NCI-H774 (cell line): ENCODE data around the gene MITD1.
A peak's percentile ranks its signal among the peaks of the same experiment; 100 is the strongest.
"Not testable (repeated sequence)": the region's sequence is repeated elsewhere in the genome, so short reads cannot be mapped to it uniquely, and the experiment has no call there.

Experiments
- DNase-seq: peaks from one replicate; lab custom pipeline; 2025; lab: John Stamatoyannopoulos, UW

MITD1 gene

DNA sequence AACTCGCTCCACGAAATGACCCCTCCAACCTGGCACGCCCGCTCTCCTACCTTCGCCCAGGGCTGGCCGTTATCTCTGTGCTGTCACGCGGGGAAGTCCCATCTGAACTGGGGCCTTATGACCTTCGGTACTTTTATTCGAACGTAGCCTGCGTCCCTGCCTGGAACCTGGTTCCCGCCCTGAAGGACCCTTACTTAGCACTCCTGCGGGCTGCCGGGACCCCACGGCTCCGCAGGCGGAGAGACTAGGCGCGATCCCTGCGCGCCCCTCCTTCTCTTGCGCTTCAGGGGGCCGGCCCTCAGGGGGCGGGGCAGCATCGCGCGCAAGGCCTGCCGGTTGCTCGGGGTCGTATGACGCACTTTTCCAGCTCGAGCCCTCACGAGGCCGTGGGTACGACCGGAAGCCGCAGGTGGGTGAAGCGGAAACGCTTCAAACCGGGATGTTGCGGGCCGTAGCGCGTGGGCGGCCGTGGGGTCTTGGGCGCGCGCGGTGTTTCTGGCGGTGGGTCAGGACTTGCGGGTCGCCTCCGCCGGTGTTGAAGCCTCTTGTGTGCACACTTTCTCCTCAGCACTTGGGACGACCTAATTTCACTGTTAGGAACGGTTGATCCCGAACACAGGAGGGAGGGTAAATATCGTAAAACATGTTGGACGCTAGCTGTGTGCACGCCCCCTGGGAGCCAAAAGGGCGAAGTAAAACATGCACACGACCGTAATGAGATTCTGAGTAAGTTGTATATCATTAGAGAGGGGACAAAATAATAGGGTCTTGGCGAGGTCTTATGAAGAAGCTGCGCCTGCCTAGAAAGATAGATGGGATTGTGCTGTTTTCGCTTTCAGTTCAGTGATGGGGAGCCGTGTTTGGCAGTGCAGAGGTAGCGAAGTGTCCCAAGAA is 26.0 kb downstream of the MITD1 start, which contains the start of the genes LIPT1 and TSGA10:
Gene LIPT1, plus strand, starts transcription at position 325 of the 894 bp plus-strand sequence. CDS start 6,991 bp downstream, outside the sequence.
Gene TSGA10, minus strand, starts transcription at position 300 of the 894 bp plus-strand sequence. CDS start 45,503 bp downstream, outside the sequence.
- DNase-seq = peak; percentile 89

DNA sequence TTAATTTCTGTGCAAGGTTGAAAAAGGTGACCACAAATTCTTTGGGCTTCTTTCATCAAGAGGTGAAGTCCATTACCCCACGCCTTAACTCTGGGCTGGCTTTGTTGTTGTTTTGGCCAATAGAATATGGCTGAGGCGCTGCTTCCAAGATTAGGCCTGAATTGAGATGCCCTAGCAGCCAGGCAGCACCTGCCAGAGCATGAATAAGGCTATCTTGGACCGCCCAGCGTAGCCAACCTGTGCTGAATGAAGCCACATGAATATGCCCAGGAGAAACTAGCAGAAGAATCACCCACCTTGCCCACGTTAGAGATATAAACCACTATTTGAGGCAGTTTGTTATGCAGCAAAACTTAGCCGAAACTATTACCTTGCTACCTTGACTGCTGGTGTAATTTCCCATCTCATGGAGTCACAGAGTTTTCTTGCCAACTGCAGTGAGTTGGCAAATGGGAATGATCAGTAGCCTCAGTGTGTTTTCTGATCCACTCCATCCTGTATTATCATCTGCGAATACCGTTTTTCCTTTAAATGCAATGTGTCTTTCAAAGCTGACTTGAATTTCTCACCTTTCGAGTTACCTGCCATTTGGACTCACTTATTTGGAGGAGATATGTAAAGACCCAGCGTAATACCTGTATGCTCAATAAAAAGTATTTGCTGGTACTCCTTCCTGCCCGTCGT is 26.8 kb downstream of the MITD1 start:
- DNase-seq = no peak

DNA sequence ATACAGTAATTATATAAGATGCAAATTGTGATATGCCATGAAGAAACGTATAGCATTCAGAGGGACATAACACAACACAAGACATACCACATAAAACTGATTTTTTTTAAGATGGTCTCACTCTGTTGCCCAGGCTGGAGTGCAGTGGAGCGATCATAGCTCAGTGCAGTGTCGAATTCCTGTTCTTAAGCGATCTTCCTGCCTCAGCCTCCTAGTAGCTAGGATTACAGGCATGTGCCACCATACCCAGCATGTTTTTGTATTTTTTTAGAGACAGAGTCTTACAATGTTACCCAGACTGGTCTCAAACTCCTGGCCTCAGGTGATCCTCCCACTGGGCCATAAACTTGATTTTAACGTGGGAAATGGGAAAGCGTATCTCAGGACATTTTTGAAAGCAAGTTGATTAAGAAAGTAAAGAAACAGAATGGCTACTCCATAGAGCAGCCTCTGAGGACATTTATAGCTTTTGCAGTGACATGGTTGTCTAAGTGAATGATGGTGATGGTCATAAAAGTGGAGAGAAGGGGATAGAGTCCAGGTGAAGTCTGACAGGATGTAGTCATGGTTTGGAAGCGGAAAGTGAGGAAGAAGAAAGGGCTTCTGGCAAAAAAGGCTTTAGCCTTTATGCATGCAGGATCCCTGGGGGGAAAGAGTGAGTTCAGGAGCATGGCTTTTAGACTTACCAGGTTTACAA is 28.5 kb downstream of the MITD1 start:
- no peak for DNase-seq

DNA sequence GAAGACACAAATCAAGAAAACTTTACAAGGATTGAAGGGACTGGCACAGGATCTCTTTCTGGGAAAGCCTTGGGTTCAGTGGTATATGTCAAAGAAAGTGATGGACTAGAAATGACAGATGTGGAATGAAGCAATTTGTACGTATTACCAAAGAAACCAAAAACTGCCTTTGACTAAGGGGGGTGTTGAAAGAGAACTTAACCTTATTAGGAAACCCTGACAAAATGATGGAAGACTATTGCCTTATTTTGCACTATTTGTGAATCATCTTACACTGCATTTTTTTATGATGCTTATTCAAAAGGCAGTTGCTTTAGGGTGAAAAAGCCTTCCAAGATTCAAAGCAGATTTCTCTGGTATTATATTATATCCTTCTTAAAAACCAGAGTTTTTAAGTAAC is 30.2 kb downstream of the MITD1 start:
- DNase-seq = no peak

DNA sequence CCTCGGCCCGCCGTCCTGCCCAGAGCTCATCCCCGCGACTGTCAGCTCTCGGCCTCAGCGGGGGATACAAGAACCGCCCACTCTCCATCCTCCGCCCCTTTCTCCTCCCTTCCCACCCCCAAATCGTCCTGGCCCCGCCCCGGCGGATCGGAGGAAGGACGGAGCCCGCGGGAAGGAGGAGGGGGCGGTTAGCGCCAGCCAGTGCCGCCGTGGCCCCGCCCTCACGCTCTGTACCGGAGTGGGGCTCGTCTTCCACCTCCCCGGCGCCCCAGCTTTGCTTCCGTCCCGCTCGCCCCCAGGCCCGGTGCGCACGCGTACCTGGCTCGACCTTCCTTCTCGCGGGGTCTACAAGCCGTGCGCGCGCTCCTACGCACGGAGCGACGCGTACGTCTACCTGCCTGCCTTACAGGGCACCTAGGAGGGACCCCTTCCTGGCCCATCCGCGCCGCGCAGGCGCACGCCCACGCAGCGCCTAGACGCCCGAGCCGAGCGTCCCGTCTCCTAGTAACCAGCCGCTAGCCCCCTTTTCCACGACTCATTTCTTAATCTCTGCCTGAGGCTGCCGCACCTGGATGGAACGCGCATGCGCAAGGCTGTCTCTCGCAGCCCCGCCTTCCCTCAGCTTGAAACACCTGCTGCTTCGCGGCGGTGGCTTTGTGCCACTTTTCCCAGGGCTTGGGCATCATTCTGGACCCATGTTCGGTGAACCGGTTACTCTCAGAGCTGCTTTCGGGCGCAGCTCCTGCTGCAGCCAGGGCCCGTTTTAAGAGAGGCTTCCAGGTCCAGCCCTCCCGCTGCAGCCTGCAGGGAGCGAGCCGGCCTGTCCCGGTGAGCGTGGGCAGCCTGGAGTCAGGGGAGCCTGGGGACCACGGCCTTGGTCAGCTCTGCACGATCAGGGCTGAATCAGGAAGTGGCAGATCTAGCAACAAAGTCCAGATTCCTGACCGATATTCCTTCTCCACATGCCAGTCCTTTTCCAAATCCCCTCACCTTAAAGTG is 39.4 kb downstream of the MITD1 start, which contains the start of gene C2orf15:
Gene C2orf15, plus strand, starts transcription at position 598 of the 999 bp plus-strand sequence. CDS start 8,852 bp downstream, outside the sequence.
- DNase-seq = peak; percentile 97

DNA sequence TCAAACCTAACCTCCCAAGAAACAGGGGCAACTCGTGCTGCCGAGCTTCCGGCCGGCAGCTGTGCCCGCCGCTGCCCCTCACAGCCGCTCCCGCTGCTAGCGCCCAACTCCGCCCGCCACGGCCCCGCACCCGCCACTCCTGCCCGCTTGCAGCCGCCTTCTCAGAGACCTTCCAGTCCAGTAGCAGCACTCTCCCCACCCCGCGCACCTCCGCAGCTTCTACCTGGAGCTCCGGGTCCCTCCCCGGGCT is 40.1 kb downstream of the MITD1 start:
- peak; percentile 74 for DNase-seq

DNA sequence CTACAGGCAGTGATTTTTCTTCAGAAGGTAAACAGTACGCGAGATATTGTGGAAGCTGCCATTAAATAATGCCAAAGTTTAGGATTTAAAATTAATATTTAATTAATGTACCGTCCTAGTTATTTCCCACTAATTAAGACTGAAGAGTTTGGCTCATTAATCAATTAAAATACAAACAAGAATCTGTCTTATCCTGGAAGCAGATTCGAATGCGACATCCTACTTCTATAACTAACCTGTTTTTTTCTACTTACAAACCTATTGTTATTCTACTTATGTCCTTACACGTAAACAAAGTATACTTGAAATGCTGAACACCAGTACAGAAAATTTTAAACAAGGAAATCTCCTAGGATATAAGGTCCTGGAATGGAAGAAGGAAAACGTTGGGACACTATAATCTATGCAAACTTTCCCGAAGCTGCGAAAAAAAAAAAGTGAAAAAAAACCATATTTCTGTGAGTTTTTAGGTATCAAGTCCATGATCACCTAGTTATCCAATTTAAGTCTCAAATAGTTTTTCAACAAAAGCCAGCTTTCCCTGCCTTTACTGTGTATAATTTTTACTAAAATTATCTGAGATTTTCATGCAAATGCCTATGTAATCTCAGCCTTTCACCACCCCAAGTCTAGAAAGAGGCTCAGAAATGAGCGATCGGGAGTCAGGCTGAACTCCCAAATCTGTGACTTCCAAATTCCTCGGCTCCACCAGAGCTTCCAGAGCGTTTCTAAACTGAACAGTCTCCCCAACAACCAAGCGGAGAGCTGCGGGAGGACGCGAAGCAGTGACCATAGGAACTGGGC is 40.6 kb downstream of the MITD1 start:
- DNase-seq = no peak

DNA sequence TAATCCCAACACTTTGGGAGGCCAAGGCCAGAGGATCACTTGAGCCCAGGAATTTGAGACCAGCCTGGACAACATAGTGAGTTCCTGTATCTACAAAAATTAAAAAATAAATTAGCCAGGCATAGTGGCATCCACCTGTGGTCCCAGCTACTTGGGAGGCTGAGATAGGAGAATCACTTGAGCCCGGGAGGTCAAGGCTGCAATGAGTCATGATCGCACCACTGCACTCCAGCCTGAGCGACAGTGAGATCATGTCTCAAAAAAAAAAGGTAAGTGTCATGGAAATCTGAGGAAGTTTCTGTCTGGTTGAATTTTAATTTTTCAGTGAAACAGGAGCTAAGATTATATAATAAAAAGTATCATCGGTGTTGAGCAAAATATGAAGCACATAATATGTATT is 41.9 kb downstream of the MITD1 start:
- no peak for DNase-seq

DNA sequence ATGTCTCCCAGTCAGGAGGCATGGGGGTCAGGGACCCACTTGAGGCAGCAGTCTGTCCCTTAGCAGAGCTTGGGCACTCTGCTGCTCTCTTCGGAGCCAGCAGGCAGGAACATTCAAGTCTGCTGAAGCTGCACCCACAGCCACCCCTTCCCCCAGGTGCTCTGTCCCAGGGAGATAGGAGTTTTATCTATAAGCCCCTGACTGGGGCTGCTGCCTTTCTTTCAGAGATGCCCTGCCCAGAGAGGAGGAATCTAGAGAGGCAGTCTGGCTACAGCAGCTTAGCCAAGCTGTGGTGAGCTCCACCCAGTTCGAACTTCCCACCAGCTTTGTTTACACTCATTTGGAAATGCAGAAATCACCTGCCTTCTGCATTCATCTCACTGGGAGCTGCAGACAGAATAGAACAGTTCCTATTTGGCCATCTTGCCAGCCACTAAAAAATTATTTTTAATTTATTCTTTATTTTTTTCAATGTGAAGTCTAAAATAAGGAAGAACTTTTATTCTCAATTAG is 45.8 kb downstream of the MITD1 start:
- DNase-seq = not testable (repeated sequence)

DNA sequence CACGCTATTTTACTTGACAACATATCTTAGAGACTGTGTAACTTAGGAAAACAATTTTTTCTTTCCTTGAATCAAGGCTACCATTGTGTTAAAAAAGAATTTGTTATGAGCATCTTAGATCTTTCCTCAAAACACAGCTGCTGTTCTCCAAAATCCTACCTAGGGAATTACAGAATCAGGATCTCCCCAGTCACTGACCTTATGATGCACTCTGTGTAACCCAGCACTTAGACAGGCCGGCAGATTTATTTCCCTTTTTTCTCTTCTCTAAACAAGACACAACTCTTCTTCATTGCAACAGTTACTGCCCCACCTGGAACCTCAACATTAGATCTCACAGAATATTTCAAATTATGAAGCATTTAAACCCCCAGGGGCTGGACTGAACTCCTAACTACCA is 52.9 kb downstream of the MITD1 start:
- no peak for DNase-seq
